PC-3 (cell line): Measurements from ENCODE around the gene NR2E1. TPM values are rescaled to one million over a fixed set of nuclear protein-coding genes. Genes with fewer than 3 reads are reported as not detected.

Source experiments
- ATAC-seq: fragments of 200-7000 bp; cut with Tn5 transposase; 2 replicates; pipeline ENCODE4 v1.9.1; 2020; ENCODE audit warnings: mild to moderate bottlenecking, moderate library complexity
- BruUV-seq: library from RNA; stranded (reverse); fragments of 400-500 nt; replicated peaks from 2 replicates; lab custom pipeline; 2021; lab: Mats Ljungman, UMichigan
- CTCF ChIA-PET: fragments of 300-600 bp; sonication (Branson Sonifier 250); formaldehyde crosslinking; loops from one replicate; lab custom pipeline; 2022; ENCODE audit warnings: antibody characterized with exemption; lab: Charles Lee
- POLR2A ChIA-PET: fragments of 300-600 bp; sonication (Branson Sonifier 250); formaldehyde crosslinking; loops from one replicate; lab custom pipeline; 2022; ENCODE audit warnings: antibody characterized with exemption; ENCODE audit not compliant: unreplicated experiment; lab: Charles Lee
- DNase-seq: peaks from one replicate; pipeline ENCODE4 v3.0.0-alpha.2; 2015
- H2AFZ ChIP-seq: fragments of 300-600 bp; sonication (generic); 2 replicates; pipeline ENCODE4 v1.6.0; 2016; ENCODE audit warnings: antibody characterized with exemption, low read length
- H3F3A ChIP-seq: fragments of 300-600 bp; sonication (generic); one replicate; pipeline ENCODE4 v1.6.0; 2017; ENCODE audit warnings: antibody characterized with exemption, low read length, control low read depth, mild to moderate bottlenecking; ENCODE audit not compliant: unreplicated experiment
- H3K27ac ChIP-seq: fragments of 300-600 bp; sonication (generic); 2 replicates; pipeline ENCODE4 v1.5.1; 2016; ENCODE audit warnings: mild to moderate bottlenecking, low read length
- H3K27me3 ChIP-seq: fragments of 300-600 bp; sonication (generic); 2 replicates; pipeline ENCODE4 v1.6.1; 2016; ENCODE audit warnings: low read length, mixed read lengths
- H3K36me3 ChIP-seq: fragments of 300-600 bp; sonication (generic); 2 replicates; pipeline ENCODE4 v1.6.1; 2016; ENCODE audit warnings: low read depth, mixed run types, low read length, mixed read lengths
- H3K4me1 ChIP-seq: fragments of 300-600 bp; sonication (generic); 2 replicates; pipeline ENCODE4 v1.5.1; 2016; ENCODE audit warnings: low read length; ENCODE audit not compliant: insufficient read depth
- H3K4me2 ChIP-seq: fragments of 300-600 bp; sonication (generic); 2 replicates; pipeline ENCODE4 v1.6.0; 2016; ENCODE audit warnings: low read length
- H3K4me3 ChIP-seq: fragments of 300-600 bp; sonication (generic); 2 replicates; pipeline ENCODE4 v1.5.1; 2016; ENCODE audit warnings: mild to moderate bottlenecking, low read length, mixed read lengths
- H3K79me2 ChIP-seq: fragments of 300-600 bp; sonication (generic); 2 replicates; pipeline ENCODE4 v1.6.1; 2017; ENCODE audit warnings: low read length, mixed read lengths
- H3K9ac ChIP-seq: fragments of 300-600 bp; sonication (generic); 2 replicates; pipeline ENCODE4 v1.6.0; 2016; ENCODE audit warnings: mild to moderate bottlenecking, low read length
- H3K9me2 ChIP-seq: fragments of 300-600 bp; sonication (generic); replicated peaks from 2 replicates; pipeline ENCODE4 v1.6.1; 2016; ENCODE audit warnings: mixed run types, low read length, mixed read lengths
- H3K9me3 ChIP-seq: fragments of 300-600 bp; sonication (generic); 2 replicates; pipeline ENCODE4 v1.6.1; 2016; ENCODE audit warnings: low read length, mixed read lengths
- H4K20me1 ChIP-seq: fragments of 300-600 bp; sonication (generic); 2 replicates; pipeline ENCODE4 v1.6.1; 2016; ENCODE audit warnings: low read length, mixed read lengths
- CTCF ChIP-seq: fragments of 300-600 bp; sonication (generic); conservative IDR thresholded peaks from 2 replicates; pipeline ENCODE4 v1.5.1; 2017; ENCODE audit warnings: antibody characterized with exemption, low read depth, mild to moderate bottlenecking, low read length
- EZH2 ChIP-seq: fragments of 300-600 bp; sonication (generic); IDR thresholded peaks from one replicate; pipeline ENCODE4 v1.6.1; 2017; ENCODE audit warnings: antibody characterized with exemption, mild to moderate bottlenecking, low read length; ENCODE audit not compliant: unreplicated experiment
- EZH2phosphoT487 ChIP-seq: fragments of 300-600 bp; sonication (generic); IDR thresholded peaks from 2 replicates; pipeline ENCODE4 v1.6.1; 2018; ENCODE audit warnings: mild to moderate bottlenecking, antibody characterized with exemption, low read length, borderline replicate concordance
- intact Hi-C: fragments of 100-400 bp; cut with micrococcal nuclease; formaldehyde crosslinking; loops from 2 replicates; pipeline ENCODE4 v1.9.0; 2023
- total RNA-seq: library from RNA; depleted of rRNA; stranded (reverse); fragments of >200 nt; gene quantifications from 2 replicates; pipeline ENCODE4 v1.2.3, GENCODE V29; 2014

The NR2E1 gene
- total RNA-seq, 1 experiment from 2014 or later = 0.07 TPM

DNA sequence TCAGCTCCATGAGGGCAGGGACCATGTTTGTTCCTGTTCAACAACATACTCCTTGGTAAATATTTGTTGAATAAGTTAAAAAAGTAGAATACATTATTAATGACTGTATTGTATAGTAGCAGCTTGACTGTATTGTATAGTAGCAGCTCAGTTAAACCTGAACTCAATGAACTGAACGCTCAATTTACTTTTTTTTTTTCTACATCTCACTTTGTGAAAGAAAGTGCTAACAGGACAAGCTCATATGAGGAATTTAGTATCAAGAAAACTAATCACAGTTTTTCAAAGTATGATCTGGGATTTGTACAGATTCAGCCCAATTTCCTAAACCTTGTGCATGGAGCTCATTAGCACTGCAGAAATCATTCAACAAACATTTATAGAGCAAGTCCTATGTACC lies 38.8 kb upstream of the NR2E1 start:
- H3K27me3 ChIP-seq = no peaks in the 10 kb centered on the region
- H3K4me3 ChIP-seq = no peak overlapping the region
- CTCF ChIA-PET = no interaction called here
- TF ChIP-seq CTCF = no peak
- TF ChIP-seq EZH2 = no peak
- no peak for TF ChIP-seq EZH2phosphoT487
- POLR2A ChIA-PET = interaction anchor here (1.3 kb wide), 1 partner anchor 134 kb away, joined by 4 read pairs; the partner anchor contains the start of gene SNX3
- intact Hi-C loops = loop anchor here (5.0 kb wide), 1 partner anchor 135 kb away; the partner anchor contains the start of gene SNX3
- peaks cover 33% of the 10 kb centered on the region for H3K4me1 ChIP-seq
- no TSS peak for BruUV-seq
- no peaks in the 10 kb centered on the region for H3F3A ChIP-seq
- no peaks in the 10 kb centered on the region for H3K79me2 ChIP-seq
- peak overlapping the region; percentile 83 for H3K27ac ChIP-seq
- H3K9ac ChIP-seq = peak overlapping the region; percentile 41; the same call in 1 of the 2 replicates
- H3K4me2 ChIP-seq = peak overlapping the region; percentile 65; the same call in 1 of the 2 replicates
- no peaks in the 10 kb centered on the region for H4K20me1 ChIP-seq
- DNase-seq (no peak), ATAC-seq (no peak)
- H3K9me3 ChIP-seq = no peaks in the 10 kb centered on the region
- H3K36me3 ChIP-seq = no peaks in the 10 kb centered on the region
- no peak overlapping the region for H2AFZ ChIP-seq
- H3K9me2 ChIP-seq = no peaks in the 10 kb centered on the region

GRCh38 chr6:108127826-108128225 lies 38.0 kb upstream of the NR2E1 start:
- BruUV-seq = no TSS peak
- H3K79me2 ChIP-seq = no peaks in the 10 kb centered on the region
- H3K9me2 ChIP-seq = no peaks in the 10 kb centered on the region
- no peaks in the 10 kb centered on the region for H3K36me3 ChIP-seq
- peaks cover 33% of the 10 kb centered on the region for H3K4me1 ChIP-seq
- no peaks in the 10 kb centered on the region for H3K27me3 ChIP-seq
- 0 out of 2 replicates have a peak overlapping the region, but pooled peaks have one; percentile 40 for H2AFZ ChIP-seq
- H3K9me3 ChIP-seq = no peaks in the 10 kb centered on the region
- H3K27ac ChIP-seq = peak overlapping the region; percentile 83
- peak overlapping the region; percentile 65 for H3K4me2 ChIP-seq
- H4K20me1 ChIP-seq = no peaks in the 10 kb centered on the region
- DNase-seq = peak; percentile 87
- ChIA-PET CTCF (no interaction called here), POLR2A (no interaction called here)
- intact Hi-C loops = loop anchor here (5.0 kb wide), 1 partner anchor 134 kb away; the partner anchor contains the start of gene SNX3
- TF ChIP-seq EZH2phosphoT487 = no peak
- TF ChIP-seq EZH2 = no peak
- no peak for TF ChIP-seq CTCF
- H3K4me3 ChIP-seq = no peak overlapping the region
- ATAC-seq = peak; percentile 98
- no peaks in the 10 kb centered on the region for H3F3A ChIP-seq
- peak overlapping the region; percentile 67 for H3K9ac ChIP-seq

GRCh38 chr6:108130262-108130661 lies 35.6 kb upstream of the NR2E1 start:
- H3F3A ChIP-seq = no peaks in the 10 kb centered on the region
- no peak overlapping the region for H3K4me2 ChIP-seq
- H3K9me2 ChIP-seq = no peaks in the 10 kb centered on the region
- no peak overlapping the region for H3K9ac ChIP-seq
- no peaks in the 10 kb centered on the region for H3K27me3 ChIP-seq
- POLR2A ChIA-PET = no interaction called here
- CTCF ChIA-PET = no interaction called here
- H3K27ac ChIP-seq = no peak overlapping the region
- intact Hi-C loops = no loop called here
- TF ChIP-seq EZH2 = no peak
- peaks cover 36% of the 10 kb centered on the region for H3K4me1 ChIP-seq
- H3K4me3 ChIP-seq = no peak overlapping the region
- no peaks in the 10 kb centered on the region for H4K20me1 ChIP-seq
- H3K9me3 ChIP-seq = no peaks in the 10 kb centered on the region
- no TSS peak for BruUV-seq
- H3K36me3 ChIP-seq = no peaks in the 10 kb centered on the region
- no peak overlapping the region for H2AFZ ChIP-seq
- H3K79me2 ChIP-seq = no peaks in the 10 kb centered on the region
- DNase-seq (no peak), ATAC-seq (no peak)
